Tibial nerve (tissue), 4 donors: ENCODE data around the gene ZNF474.

ENCODE experiments used
- EP300 ChIP-seq, 2 donors: sonication (generic); formaldehyde crosslinking; IDR thresholded peaks; one replicate each; pipeline ENCODE4 v1.6.1; 2017; ENCODE audit warnings: antibody characterized with exemption in 2 of 2, mild to moderate bottlenecking in 1 of 2
- POLR2A ChIP-seq, 2 donors: fragments of 450-650 bp; IDR thresholded peaks; one replicate each; pipeline ENCODE4 v1.6.1; 2017; ENCODE audit warnings: antibody characterized with exemption in 2 of 2, mild to moderate bottlenecking in 2 of 2, moderate library complexity in 2 of 2
- TF ChIP-seq, protein P1 (sequence below), 5 experiments: fragments of 200-600 bp in 3 of 5; fragments of 450-650 bp in 2 of 5; sonication (generic) in 3 of 5; IDR thresholded peaks; one replicate each; pipeline ENCODE4 v1.5.1; 2016 to 2019; ENCODE audit warnings: antibody characterized with exemption in 5 of 5, mild to moderate bottlenecking in 3 of 5, moderate library complexity in 2 of 5

- TF ChIP-seq POLR2A (IDR thresholded peaks at IDR 0.05): no peak
- TF ChIP-seq, protein P1, sequence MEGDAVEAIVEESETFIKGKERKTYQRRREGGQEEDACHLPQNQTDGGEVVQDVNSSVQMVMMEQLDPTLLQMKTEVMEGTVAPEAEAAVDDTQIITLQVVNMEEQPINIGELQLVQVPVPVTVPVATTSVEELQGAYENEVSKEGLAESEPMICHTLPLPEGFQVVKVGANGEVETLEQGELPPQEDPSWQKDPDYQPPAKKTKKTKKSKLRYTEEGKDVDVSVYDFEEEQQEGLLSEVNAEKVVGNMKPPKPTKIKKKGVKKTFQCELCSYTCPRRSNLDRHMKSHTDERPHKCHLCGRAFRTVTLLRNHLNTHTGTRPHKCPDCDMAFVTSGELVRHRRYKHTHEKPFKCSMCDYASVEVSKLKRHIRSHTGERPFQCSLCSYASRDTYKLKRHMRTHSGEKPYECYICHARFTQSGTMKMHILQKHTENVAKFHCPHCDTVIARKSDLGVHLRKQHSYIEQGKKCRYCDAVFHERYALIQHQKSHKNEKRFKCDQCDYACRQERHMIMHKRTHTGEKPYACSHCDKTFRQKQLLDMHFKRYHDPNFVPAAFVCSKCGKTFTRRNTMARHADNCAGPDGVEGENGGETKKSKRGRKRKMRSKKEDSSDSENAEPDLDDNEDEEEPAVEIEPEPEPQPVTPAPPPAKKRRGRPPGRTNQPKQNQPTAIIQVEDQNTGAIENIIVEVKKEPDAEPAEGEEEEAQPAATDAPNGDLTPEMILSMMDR (IDR thresholded peaks at IDR 0.05): no peak
- TF ChIP-seq EP300 (IDR thresholded peaks at IDR 0.05): no peak
Measured at GRCh38 chr5:122093415-122094180, 35.7 kb upstream of the ZNF474 start.
